Aorta (tissue), 5 donors: Measurements from ENCODE around the gene ZNF117. TPM values are rescaled to one million over a fixed set of nuclear protein-coding genes. Genes with fewer than 3 reads are reported as not detected.

Source experiments
- ATAC-seq: fragments of 200-7000 bp; cut with Tn5 transposase; one replicate; pipeline ENCODE4 v1.9.1; 2022; ENCODE audit warnings: moderate library complexity; ENCODE audit not compliant: low FRiP score
- DNase-seq, 2 donors: peaks; one replicate each; pipeline ENCODE4 v3.0.0-alpha.2; 2020
- H3K27ac ChIP-seq, 2 donors: one replicate each; pipeline ENCODE4 v1.5.1; 2013; ENCODE audit warnings: low read length in 2 of 2, mild to moderate bottlenecking in 2 of 2, moderate library complexity in 2 of 2, control low read depth in 1 of 2, inconsistent platforms in 1 of 2, low read depth in 1 of 2
- H3K27me3 ChIP-seq, 2 donors: one replicate each; pipeline ENCODE4 v1.6.1; 2013; ENCODE audit warnings: control low read depth in 1 of 2, low read length in 1 of 2, mild to moderate bottlenecking in 1 of 2, moderate library complexity in 1 of 2; ENCODE audit not compliant: insufficient read depth in 2 of 2, control insufficient read depth in 1 of 2
- H3K36me3 ChIP-seq, 2 donors: one replicate each; pipeline ENCODE4 v1.6.1; 2013; ENCODE audit warnings: control low read depth in 1 of 2, low read length in 1 of 2, mild to moderate bottlenecking in 1 of 2; ENCODE audit not compliant: insufficient read depth in 2 of 2, control insufficient read depth in 1 of 2
- H3K4me1 ChIP-seq, 2 donors: one replicate each; pipeline ENCODE4 v1.6.1; 2013; ENCODE audit warnings: low read length in 2 of 2, control low read depth in 1 of 2, mild to moderate bottlenecking in 1 of 2, moderate library complexity in 1 of 2; ENCODE audit not compliant: insufficient read depth in 2 of 2, control insufficient read depth in 1 of 2
- H3K4me3 ChIP-seq, 2 donors: one replicate each; pipeline ENCODE4 v1.5.1; 2013; ENCODE audit warnings: low read length in 2 of 2, control low read depth in 1 of 2, mild to moderate bottlenecking in 1 of 2
- H3K9me3 ChIP-seq: one replicate; pipeline ENCODE4 v1.6.1; 2013; ENCODE audit warnings: mild to moderate bottlenecking, low read length; ENCODE audit not compliant: control insufficient read depth
- WGBS, 2 donors: extraction: QIAGEN DNeasy Blood & Tissue Kit; methylation state at CpG; one replicate each; pipeline ENCODE4 v1.1.7; 2013; 5-methylcytosine and 5-hydroxymethylcytosine counted together
- intact Hi-C, 2 donors: fragments of 100-400 bp; cut with DNase I; formaldehyde crosslinking; loops; one replicate each; pipeline versions ENCODE4 v1.14.2 to v1.15.0; 2022
- polyA plus RNA-seq, 2 donors: library from polyadenylated mRNA; stranded (reverse); fragments of 200-250 nt; gene quantifications; one replicate each; pipeline ENCODE4 v1.2.3, GENCODE V29; 2013
- total RNA-seq, 2 donors: library from RNA; stranded (reverse); fragmentation: NEBNext Ultra II Directional; extraction: Animal tissue kit (Norgen Biotek cat#: 25700); gene quantifications; one replicate each; pipeline ENCODE4 v1.2.1, GENCODE V29; 2021
- donor health status: healthy with polysubstance abuse.
- donor health status: Bipolar disorder and iron deficiency.
- donor health status: DM: no; HTN: no; CAD: no.
- donor health status: DM: no; HTN: no; CAD: no.
- donor health status: DM: yes; HTN: yes; CAD: no.

ZNF117 gene
- total and polyA plus RNA-seq, 4 donors, result 0.50 to 28.0 (median 10.7) TPM

DNA sequence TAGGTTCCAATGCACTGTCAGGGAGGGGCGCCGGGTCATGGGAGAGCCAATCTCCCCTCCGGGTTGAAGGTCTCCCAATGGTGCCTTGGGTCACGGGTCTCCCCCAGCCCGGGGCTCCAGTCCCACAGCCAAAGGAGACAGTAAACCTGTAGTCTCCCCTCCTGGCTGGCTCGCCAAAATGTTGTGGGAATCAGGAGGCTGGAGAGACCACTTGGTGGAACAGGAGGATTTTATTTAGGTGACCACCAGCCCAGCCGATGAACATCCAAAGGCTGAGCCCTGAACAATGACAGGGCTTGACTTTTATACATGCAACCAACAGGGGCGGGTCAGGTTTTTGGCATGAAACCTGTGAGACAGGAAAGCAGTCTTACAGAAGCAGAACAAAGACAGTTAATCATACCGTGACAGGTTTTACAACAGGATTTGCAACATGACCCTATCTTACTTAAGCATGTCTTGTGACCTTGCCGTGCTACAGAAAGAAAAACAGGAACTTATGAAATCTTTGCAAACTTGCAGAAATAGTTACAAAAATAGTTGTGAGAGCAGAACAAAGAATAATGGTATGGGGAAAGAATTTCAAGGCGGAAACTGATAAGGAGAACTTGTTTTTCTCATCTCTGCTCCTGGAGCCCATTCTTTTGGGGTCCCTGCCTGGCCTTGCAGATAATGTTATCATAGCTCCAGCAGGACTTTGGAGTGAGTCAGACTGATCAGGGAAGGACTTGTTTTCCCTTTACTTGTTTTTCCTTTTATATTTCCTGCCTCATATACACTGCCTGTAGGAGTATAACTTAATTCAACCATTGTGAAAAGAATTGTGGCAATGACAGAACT is 8.5 kb upstream of the ZNF117 start:
- 71 to 82% methylated on average over 11 of the region's 11 CpGs for WGBS, 2 donors
- Histone ChIP-seq H3K4me1 (no peaks in the 10 kb centered on the region), H3K9me3 (peaks cover 2% of the 10 kb centered on the region), H3K36me3 (no peaks in the 10 kb centered on the region), H3K27ac (peak overlapping the region in 1 of 2 donors; percentile 4), H3K4me3 (no peak overlapping the region), H3K27me3 (no peaks in the 10 kb centered on the region)
- intact Hi-C loops, result loop anchor here in 1 of 2 donors (10.0 kb wide), 1 partner anchor 375 kb away; the partner anchor contains the start of gene ZNF92
- DNase-seq (no peak), ATAC-seq (no peak)

DNA sequence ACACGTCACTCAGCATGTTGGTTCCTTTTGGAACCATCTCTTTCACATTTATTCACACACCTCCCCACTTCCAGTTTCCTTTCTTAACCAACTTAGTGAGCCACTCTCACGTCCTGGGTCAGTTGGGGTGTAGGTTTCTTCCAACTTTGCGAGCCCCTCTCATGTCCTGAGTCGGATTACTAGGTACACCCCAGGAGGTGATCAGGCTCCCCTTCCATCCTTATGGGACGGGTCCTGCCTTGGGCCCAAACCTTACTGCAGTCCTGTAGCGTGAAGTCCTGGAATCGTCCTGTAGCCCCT is 8.0 kb upstream of the ZNF117 start:
- Histone ChIP-seq H3K4me3 (no peak overlapping the region), H3K36me3 (no peaks in the 10 kb centered on the region), H3K4me1 (no peaks in the 10 kb centered on the region), H3K9me3 (peaks cover 2% of the 10 kb centered on the region), H3K27me3 (no peaks in the 10 kb centered on the region), H3K27ac (peak overlapping the region in 1 of 2 donors; percentile 80)
- intact Hi-C loops, result no loop called here
- no peak for ATAC-seq
- 97% methylated on average over 7 of the region's 7 CpGs for whole genome bisulfite sequencing, 2 donors
- DNase-seq, result no peak

DNA sequence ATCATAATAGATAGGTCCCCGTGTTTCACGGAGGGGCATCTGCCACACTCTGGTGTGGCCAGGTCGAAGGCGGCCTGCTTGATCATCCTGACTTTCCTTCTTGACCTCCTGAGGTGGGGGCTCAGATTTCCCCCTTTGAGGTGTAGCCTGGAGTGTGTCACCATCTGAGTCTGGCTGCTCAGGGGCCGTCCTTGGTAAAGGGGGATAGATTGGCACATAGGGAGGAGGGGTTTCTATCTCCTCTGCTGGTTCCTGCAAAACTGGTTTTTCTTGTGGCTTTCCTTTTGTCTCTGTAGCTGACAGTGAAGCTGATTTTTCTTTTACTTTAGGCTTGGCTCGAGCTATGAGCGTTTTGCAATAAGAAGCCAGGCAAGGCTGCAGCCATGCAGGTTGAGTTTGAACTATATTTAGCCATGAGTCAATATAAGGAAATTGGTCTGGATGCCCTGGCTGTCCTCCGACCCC is 7.1 kb upstream of the ZNF117 start:
- ATAC-seq (no peak), DNase-seq (no peak)
- Histone ChIP-seq H3K4me1 (no peaks in the 10 kb centered on the region), H3K9me3 (peaks cover 2% of the 10 kb centered on the region), H3K27me3 (no peaks in the 10 kb centered on the region), H3K4me3 (no peak overlapping the region), H3K27ac (peak overlapping the region in 1 of 2 donors; percentile 25), H3K36me3 (peaks cover 0 to 3% of the 10 kb centered on the region in 2 donors)
- intact Hi-C loops, result no loop called here
- 72 to 92% methylated on average over 8 of the region's 8 CpGs for WGBS, 2 donors

DNA sequence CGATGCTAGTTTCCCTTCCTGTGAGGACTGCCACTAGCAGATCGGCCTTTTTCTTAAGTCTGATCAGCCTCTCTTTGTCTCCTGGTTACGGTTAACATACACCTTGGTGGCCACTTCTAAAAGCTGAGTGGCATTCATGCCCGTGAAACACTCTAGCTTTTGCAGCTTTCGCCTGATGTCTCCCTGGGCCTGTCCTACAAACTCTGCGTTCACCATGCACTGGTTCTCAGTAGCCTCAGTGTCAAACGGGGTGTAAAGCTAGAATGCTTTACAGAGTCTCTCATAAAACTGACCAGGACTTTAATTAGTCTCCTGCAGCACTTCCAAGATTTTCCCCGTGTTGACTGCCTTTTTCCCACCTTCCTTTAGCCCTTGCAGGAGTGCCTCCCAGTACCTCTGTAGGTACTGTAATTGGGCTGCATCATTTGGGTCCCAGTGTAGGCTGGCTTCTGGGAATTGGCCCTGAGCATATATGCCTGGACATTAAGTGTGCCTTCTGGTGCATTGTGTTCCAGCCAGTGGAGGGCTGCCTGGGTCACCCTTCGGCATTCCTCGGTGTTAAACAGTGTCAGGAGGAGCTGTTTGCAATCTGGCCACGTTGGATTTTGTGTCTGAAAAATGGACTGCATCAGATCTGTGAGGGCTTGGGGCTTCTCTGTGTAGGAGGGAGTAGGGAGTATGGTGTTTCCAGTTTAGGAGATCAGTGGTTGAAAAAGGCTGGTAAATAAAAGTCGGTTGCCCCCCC is 6.5 kb upstream of the ZNF117 start:
- Histone ChIP-seq H3K4me3 (no peak overlapping the region), H3K27me3 (no peaks in the 10 kb centered on the region), H3K4me1 (no peaks in the 10 kb centered on the region), H3K9me3 (peaks cover 2% of the 10 kb centered on the region), H3K36me3 (peaks cover 0 to 3% of the 10 kb centered on the region in 2 donors), H3K27ac (peak overlapping the region in 1 of 2 donors; percentile 25)
- no peak for DNase-seq
- intact Hi-C loops, result no loop called here
- ATAC-seq, result no peak
- WGBS, 2 donors, result 87 to 96% methylated on average over 12 of the region's 12 CpGs

DNA sequence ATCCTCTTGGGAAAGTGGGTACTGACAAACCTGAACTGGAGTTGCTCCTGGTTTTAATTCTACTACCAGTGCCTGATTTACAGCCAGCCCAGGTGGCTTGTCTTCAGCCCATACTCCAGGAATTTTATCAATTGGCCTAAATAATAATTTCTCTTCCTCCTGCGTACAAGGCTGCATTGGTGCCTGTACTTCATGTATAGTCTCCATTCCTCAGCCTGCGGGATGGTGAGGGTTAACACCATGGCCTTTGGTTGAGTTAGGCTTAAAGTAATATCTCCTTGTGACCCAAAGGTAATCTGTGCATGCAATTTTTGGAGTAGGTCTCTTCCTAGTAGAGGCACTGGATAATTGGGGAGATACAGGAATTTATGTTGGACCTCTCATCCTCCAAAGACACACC is 5.5 kb upstream of the ZNF117 start:
- 97% methylated on average over 2 of the region's 2 CpGs for WGBS, 2 donors

GRCh38 chr7:64993901-64994300 is 3.1 kb upstream of the ZNF117 start:
- Histone ChIP-seq H3K27ac (no peak overlapping the region), H3K36me3 (peaks cover 3% of the 10 kb centered on the region in 2 donors), H3K9me3 (peaks cover 6% of the 10 kb centered on the region), H3K27me3 (no peaks in the 10 kb centered on the region), H3K4me3 (no peak overlapping the region), H3K4me1 (no peaks in the 10 kb centered on the region)
- ATAC-seq, result no peak
- DNase-seq, result no peak
- 98 to 99% methylated on average over 7 of the region's 7 CpGs for WGBS, 2 donors
- intact Hi-C loops, result no loop called here

More for the DNA sequence above, 5.5 kb upstream of the ZNF117 start:
- no peak for ATAC-seq
- no peak overlapping the region for H3K27ac ChIP-seq
- intact Hi-C loops, result no loop called here
- peaks cover 3% of the 10 kb centered on the region in 2 donors for H3K36me3 ChIP-seq
- no peak overlapping the region for H3K4me3 ChIP-seq
- no peak for DNase-seq
- no peaks in the 10 kb centered on the region for H3K4me1 ChIP-seq
- no peaks in the 10 kb centered on the region for H3K27me3 ChIP-seq
- peaks cover 3% of the 10 kb centered on the region for H3K9me3 ChIP-seq

GRCh38 chr7:64992971-64993370 is 2.1 kb upstream of the ZNF117 start:
- no peak for ATAC-seq
- 80 to 89% methylated on average over 5 of the region's 5 CpGs for WGBS, 2 donors
- Histone ChIP-seq H3K27me3 (no peaks in the 10 kb centered on the region), H3K9me3 (peaks cover 6% of the 10 kb centered on the region), H3K36me3 (peaks cover 3% of the 10 kb centered on the region in 2 donors), H3K27ac (no peak overlapping the region), H3K4me1 (no peaks in the 10 kb centered on the region), H3K4me3 (no peak overlapping the region)
- intact Hi-C loops, result no loop called here
- DNase-seq, result no peak

DNA sequence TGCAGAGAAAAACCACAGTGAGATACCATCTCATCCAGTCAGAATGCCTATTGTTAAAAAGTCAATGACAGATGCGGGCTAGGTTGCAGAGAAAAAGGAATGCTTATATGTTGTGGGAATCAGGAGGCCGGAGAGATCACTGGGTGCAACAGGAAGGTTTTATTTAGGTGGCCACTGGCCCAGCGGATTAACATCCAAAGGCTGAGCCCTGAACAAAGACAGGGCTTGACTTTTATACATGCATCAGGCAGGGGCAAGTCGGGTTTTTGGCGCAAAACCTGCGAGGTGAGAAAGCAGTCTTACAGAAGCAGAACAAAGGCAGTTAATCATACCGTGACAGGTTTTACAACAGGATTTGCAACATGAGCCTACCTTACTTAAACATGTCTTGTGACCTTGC is 620 bp downstream of the ZNF117 start:
- 96 to 97% methylated on average over 7 of the region's 7 CpGs for WGBS, 2 donors

More for the DNA sequence above, 620 bp downstream of the ZNF117 start:
- H3K36me3 ChIP-seq, result peaks cover 3% of the 10 kb centered on the region in 2 donors
- intact Hi-C loops, result no loop called here
- DNase-seq, result no peak
- no peaks in the 10 kb centered on the region for H3K27me3 ChIP-seq
- H3K4me1 ChIP-seq, result no peaks in the 10 kb centered on the region
- peaks cover 6% of the 10 kb centered on the region for H3K9me3 ChIP-seq
- H3K27ac ChIP-seq, result no peak overlapping the region
- no peak for ATAC-seq
- no peak overlapping the region for H3K4me3 ChIP-seq
